B cell (primary cell): Measurements from ENCODE around the gene EVC. TPM values are rescaled to one million over a fixed set of nuclear protein-coding genes. Genes with fewer than 3 reads are reported as not detected.

Experiments used
- ATAC-seq: fragments of 200-7000 bp; cut with Tn5 transposase; one replicate; pipeline ENCODE4 v1.10.0; 2021; ENCODE audit warnings: low read depth, mild to moderate bottlenecking, moderate number of reproducible peaks, moderate library complexity
- CTCF ChIA-PET: fragments of 350-600 bp; sonication (Branson Sonifier 250); formaldehyde crosslinking; loops from one replicate; lab custom pipeline; 2021; ENCODE audit warnings: antibody characterized with exemption, inconsistent platforms; lab: Charles Lee
- POLR2A ChIA-PET: fragments of 350-600 bp; sonication (Branson Sonifier 250); formaldehyde crosslinking; loops from one replicate; lab custom pipeline; 2021; ENCODE audit warnings: antibody characterized with exemption; lab: Charles Lee
- DNase-seq: peaks from one replicate; pipeline ENCODE4 v3.0.0; 2013
- H2AFZ ChIP-seq: 2 replicates; pipeline ENCODE4 v1.6.1; 2012; ENCODE audit warnings: mild to moderate bottlenecking, low read depth, low read length; ENCODE audit not compliant: insufficient read depth, poor library complexity, severe bottlenecking
- H3K27ac ChIP-seq, 2 donors: 1 replicate in 1 of 2; 2 replicates in 1 of 2; pipeline ENCODE4 v1.5.1; 2012 to 2013; ENCODE audit warnings: low read length in 2 of 2, mild to moderate bottlenecking in 2 of 2, moderate library complexity in 1 of 2
- H3K27me3 ChIP-seq, 4 experiments: fragments of 200-600 bp in 1 of 4; sonication (generic) in 1 of 4; replicated peaks in 1 of 4; 1 replicate in 2 of 4; 2 replicates in 2 of 4; pipeline versions ENCODE4 v1.6.1 to v1.7.0; 2013 to 2016; ENCODE audit warnings: low read length in 3 of 4, mild to moderate bottlenecking in 2 of 4, mixed read lengths in 1 of 4, moderate library complexity in 1 of 4; ENCODE audit not compliant: insufficient read depth in 4 of 4, control insufficient read depth in 3 of 4; ENCODE audit errors: control extremely low read depth in 1 of 4
- H3K36me3 ChIP-seq, 2 experiments: replicated peaks in 1 of 2; 1 replicate in 1 of 2; 2 replicates in 1 of 2; pipeline versions ENCODE4 v1.6.1 to v1.7.1; 2013; ENCODE audit warnings: low read length in 1 of 2; ENCODE audit not compliant: insufficient read depth in 2 of 2, control insufficient read depth in 1 of 2; ENCODE audit errors: control extremely low read depth in 1 of 2, extremely low read depth in 1 of 2
- H3K4me1 ChIP-seq, 2 donors: fragments of 200-600 bp in 1 of 2; sonication (generic) in 1 of 2; 1 replicate in 1 of 2; 2 replicates in 1 of 2; pipeline versions ENCODE4 v1.5.1 to v1.6.1; 2013 to 2017; ENCODE audit warnings: low read length in 2 of 2; ENCODE audit not compliant: control insufficient read depth in 2 of 2, insufficient read depth in 2 of 2
- H3K4me2 ChIP-seq: replicated peaks from 2 replicates; pipeline ENCODE3; 2012; ENCODE audit warnings: mild to moderate bottlenecking, low read depth, low read length; ENCODE audit not compliant: poor library complexity, severe bottlenecking
- H3K4me3 ChIP-seq, 5 experiments: fragments of 200-600 bp in 1 of 5; sonication (generic) in 1 of 5; 1 replicate in 3 of 5; 2 replicates in 2 of 5; pipeline versions ENCODE4 v1.5.1 to v1.7.0; 2011 to 2016; ENCODE audit warnings: low read length in 4 of 5, mild to moderate bottlenecking in 4 of 5, low read depth in 2 of 5, control low read depth in 1 of 5, moderate library complexity in 1 of 5; ENCODE audit not compliant: insufficient read depth in 1 of 5; ENCODE audit errors: control extremely low read depth in 1 of 5, extremely low read depth in 1 of 5
- H3K79me2 ChIP-seq: fragments of 200-600 bp; sonication (generic); one replicate; pipeline ENCODE4 v1.6.0; 2016; ENCODE audit warnings: low read length; ENCODE audit not compliant: control insufficient read depth, insufficient read depth
- H3K9ac ChIP-seq: fragments of 200-600 bp; sonication (generic); 2 replicates; pipeline ENCODE4 v1.6.1; 2017; ENCODE audit warnings: mild to moderate bottlenecking, low read length, moderate library complexity
- H3K9me3 ChIP-seq, 3 donors: one replicate each; pipeline versions ENCODE4 v1.6.1 to v1.7.1; 2013; ENCODE audit warnings: low read length in 2 of 3; ENCODE audit not compliant: control insufficient read depth in 2 of 3, insufficient read depth in 1 of 3; ENCODE audit errors: control extremely low read depth in 1 of 3
- H4K20me1 ChIP-seq: 2 replicates; pipeline ENCODE4 v1.6.0; 2012; ENCODE audit warnings: mild to moderate bottlenecking, low read length; ENCODE audit not compliant: insufficient read depth, control insufficient read depth, poor library complexity, severe bottlenecking
- H3K27ac Mint-ChIP-seq: one replicate; pipeline ENCODE4 v1.8.0; 2021; ENCODE audit warnings: mixed read lengths
- H3K27me3 Mint-ChIP-seq: one replicate; pipeline ENCODE4 v1.8.0; 2021; ENCODE audit warnings: mixed read lengths
- H3K4me1 Mint-ChIP-seq: one replicate; pipeline ENCODE4 v1.8.0; 2021; ENCODE audit warnings: mixed read lengths
- H3K4me3 Mint-ChIP-seq: one replicate; pipeline ENCODE4 v1.8.0; 2021; ENCODE audit warnings: mixed read lengths
- H3K9me3 Mint-ChIP-seq: one replicate; pipeline ENCODE4 v1.8.0; 2022; ENCODE audit warnings: mixed read lengths; ENCODE audit not compliant: insufficient read depth
- CTCF ChIP-seq: fragments of 200-600 bp; IDR thresholded peaks from one replicate; pipeline ENCODE4 v1.8.0; 2022; ENCODE audit warnings: antibody characterized with exemption, mild to moderate bottlenecking
- EZH2 ChIP-seq: IDR thresholded peaks from 2 replicates; pipeline ENCODE4 v1.6.1; 2012; ENCODE audit warnings: borderline replicate concordance, low read depth, mild to moderate bottlenecking, moderate library complexity, low read length; ENCODE audit not compliant: insufficient read depth, poor library complexity, severe bottlenecking
- WGBS: methylation state at CpG from one replicate; pipeline ENCODE4 v1.1.5; 2013; ENCODE audit warnings: missing lambda C conversion rate; ENCODE audit not compliant: insufficient coverage; 5-methylcytosine and 5-hydroxymethylcytosine counted together
- intact Hi-C: fragments of 100-400 bp; cut with micrococcal nuclease; formaldehyde crosslinking; loops from one replicate; pipeline ENCODE4 v1.10.0; 2022
- polyA plus RNA-seq: library from polyadenylated mRNA; depleted of rRNA; stranded (reverse); fragments of >200 nt; gene quantifications from 2 replicates; pipeline ENCODE4 v1.2.3, GENCODE V29; 2012
- total RNA-seq, 2 donors: library from RNA; stranded (reverse); fragments of 120-200 nt in 1 of 2; gene quantifications; 1 replicate in 1 of 2; 2 replicates in 1 of 2; pipeline versions ENCODE4 v1.2.3 to v1.2.4, GENCODE V29; 2013 to 2022

Gene EVC
- total and polyA plus RNA-seq, 2 donors (not counting 1 experiment from before 2014, with no cell fraction given) = 1.5 TPM; not detected in 1

DNA sequence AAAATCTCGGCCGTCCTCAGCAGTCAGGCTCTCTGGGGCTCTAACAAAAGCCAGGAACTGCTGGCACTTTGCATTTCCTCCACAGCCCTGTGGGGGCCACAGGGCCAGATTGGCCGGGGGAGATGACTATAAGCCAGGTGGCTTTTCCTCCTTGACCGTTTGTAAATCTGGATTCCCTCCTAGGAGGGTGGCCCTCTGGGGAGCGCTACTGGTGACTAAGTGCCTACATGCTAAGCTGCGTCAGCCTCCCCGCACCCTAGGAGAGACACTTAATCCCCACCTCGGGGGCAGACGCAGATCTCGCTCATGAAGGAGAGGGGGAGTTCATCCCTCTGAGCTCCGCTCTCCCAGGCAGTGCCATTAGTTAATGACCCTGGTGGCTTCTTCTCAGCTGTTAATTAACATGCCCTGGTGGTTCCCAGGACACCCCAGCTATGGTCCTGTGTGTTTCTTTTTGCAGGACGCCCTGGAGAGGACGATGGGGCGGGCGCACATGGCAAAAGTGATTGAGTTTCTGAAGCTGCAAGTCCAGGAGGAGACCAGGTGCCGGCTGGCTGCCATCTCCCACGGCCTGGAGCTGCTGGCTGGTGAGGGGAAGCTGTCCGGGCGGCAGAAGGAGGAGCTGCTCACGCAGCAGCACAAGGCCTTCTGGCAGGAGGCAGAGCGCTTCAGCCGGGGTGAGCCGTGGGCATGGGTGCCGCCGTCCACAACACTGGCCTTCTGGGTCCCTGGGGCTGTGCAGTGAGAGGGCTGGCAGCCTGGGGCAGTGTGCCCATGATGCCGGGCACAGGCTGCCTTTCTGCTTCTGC, 41.6 kb downstream of the EVC start:
- H3K9ac ChIP-seq = no peak overlapping the region
- DNase-seq (no peak), ATAC-seq (no peak)
- Mint-ChIP-seq H3K27me3 (no peaks in the 10 kb centered on the region), H3K9me3 (no peaks in the 10 kb centered on the region), H3K27ac (no peak overlapping the region), H3K4me3 (no peak overlapping the region), H3K4me1 (no peaks in the 10 kb centered on the region)
- no peak for TF ChIP-seq EZH2
- TF ChIP-seq CTCF = no peak
- no peaks in the 10 kb centered on the region for H4K20me1 ChIP-seq
- H2AFZ ChIP-seq = no peak overlapping the region
- H3K27ac ChIP-seq = no peak overlapping the region
- no peaks in the 10 kb centered on the region for H3K4me1 ChIP-seq
- ChIA-PET POLR2A (no interaction called here), CTCF (no interaction called here)
- no peaks in the 10 kb centered on the region for H3K36me3 ChIP-seq
- H3K4me3 ChIP-seq = no peak overlapping the region
- no peak overlapping the region for H3K4me2 ChIP-seq
- no peaks in the 10 kb centered on the region for H3K79me2 ChIP-seq
- H3K27me3 ChIP-seq = no peaks in the 10 kb centered on the region
- WGBS = 90% methylated on average over 24 of the region's 26 CpGs
- H3K9me3 ChIP-seq = peaks cover 0 to 24% (median 0%) of the 10 kb centered on the region in 3 donors
- intact Hi-C loops = no loop called here

GRCh38 chr4:5753366-5753765, 42.4 kb downstream of the EVC start:
- no peak for ATAC-seq
- Histone ChIP-seq H3K4me1 (no peaks in the 10 kb centered on the region), H2AFZ (no peak overlapping the region), H3K79me2 (no peaks in the 10 kb centered on the region), H3K4me3 (no peak overlapping the region), H3K4me2 (no peak overlapping the region), H3K27ac (no peak overlapping the region), H3K36me3 (no peaks in the 10 kb centered on the region), H3K9ac (no peak overlapping the region), H3K9me3 (peaks cover 0 to 24% (median 0%) of the 10 kb centered on the region in 3 donors), H4K20me1 (no peaks in the 10 kb centered on the region), H3K27me3 (no peaks in the 10 kb centered on the region)
- Mint-ChIP-seq H3K4me3 (no peak overlapping the region), H3K27ac (no peak overlapping the region), H3K27me3 (no peaks in the 10 kb centered on the region), H3K4me1 (no peaks in the 10 kb centered on the region), H3K9me3 (no peaks in the 10 kb centered on the region)
- ChIA-PET POLR2A (no interaction called here), CTCF (no interaction called here)
- intact Hi-C loops = no loop called here
- DNase-seq = no peak
- 92% methylated on average over 6 of the region's 7 CpGs for WGBS
- TF ChIP-seq EZH2 (no peak), CTCF (no peak)
